ENCODE results near the gene PERM1. TPM values are rescaled to one million over a fixed set of nuclear protein-coding genes. Genes with fewer than 3 reads are reported as not detected.

The PERM1 gene
- total and polyA plus RNA-seq, 2 of the 13 experiments (the other 11 are each of a cell fraction or from before 2014, with no cell fraction given), result 0.04 to 0.29 TPM

GRCh38 chr1:1000357-1001056, 18.6 kb upstream of the PERM1 start (continued):
- TF ChIP-seq ZNF256 (CRISPR knock-in tag; conservative IDR thresholded peaks at IDR 0.05) (peak; percentile 47), GLMP (CRISPR knock-in tag; IDR thresholded peaks at IDR 0.05; ENCODE audit: borderline replicate concordance) (no peak), CERS6 (CRISPR knock-in tag; IDR thresholded peaks at IDR 0.05) (peak; percentile 51; the same call in 1 of the 2 replicates), NR3C1 (CRISPR knock-in tag; IDR thresholded peaks at IDR 0.05) (no peak), ETS1 (CRISPR knock-in tag; IDR thresholded peaks at IDR 0.05) (no peak), ZNF431 (CRISPR knock-in tag; IDR thresholded peaks at IDR 0.05; ENCODE audit: borderline replicate concordance, low read depth) (no peak), HCFC1 (IDR thresholded peaks at IDR 0.05; ENCODE audit: low read depth, low read length) (no peak), ZNF331 (CRISPR knock-in tag; IDR thresholded peaks at IDR 0.05) (peak; percentile 58; the same call in 1 of the 2 replicates), ZFP62 (CRISPR knock-in tag; IDR thresholded peaks at IDR 0.05) (no peak), ZNF333 (CRISPR knock-in tag; IDR thresholded peaks at IDR 0.05; ENCODE audit: borderline replicate concordance) (peak; percentile 30; the same call in 1 of the 2 replicates), RBM39 (IDR thresholded peaks at IDR 0.05; ENCODE audit: low read depth, low read length, poor library complexity, severe bottlenecking) (no peak), JUNB (CRISPR knock-in tag; IDR thresholded peaks at IDR 0.05; ENCODE audit: borderline replicate concordance) (no peak), ZNF546 (CRISPR knock-in tag; conservative IDR thresholded peaks at IDR 0.05) (0 out of 2 replicates have a peak, but pooled peaks have one; percentile 80), ELK4 (CRISPR knock-in tag; IDR thresholded peaks at IDR 0.05; ENCODE audit: borderline replicate concordance) (no peak), ZNF782 (CRISPR knock-in tag; IDR thresholded peaks at IDR 0.05; ENCODE audit: borderline replicate concordance) (peak; percentile 73; the same call in 1 of the 2 replicates), ZNF605 (CRISPR knock-in tag; IDR thresholded peaks at IDR 0.05) (peak; percentile 81), SYNCRIP (IDR thresholded peaks at IDR 0.05; ENCODE audit: insufficient read depth, low read depth, low read length) (no peak), ZNF207 (IDR thresholded peaks at IDR 0.05; ENCODE audit: borderline replicate concordance) (no peak), REXO4 (CRISPR knock-in tag; IDR thresholded peaks at IDR 0.05; ENCODE audit: borderline replicate concordance) (peak; percentile 86)
- TF ChIP-seq, protein P1, sequence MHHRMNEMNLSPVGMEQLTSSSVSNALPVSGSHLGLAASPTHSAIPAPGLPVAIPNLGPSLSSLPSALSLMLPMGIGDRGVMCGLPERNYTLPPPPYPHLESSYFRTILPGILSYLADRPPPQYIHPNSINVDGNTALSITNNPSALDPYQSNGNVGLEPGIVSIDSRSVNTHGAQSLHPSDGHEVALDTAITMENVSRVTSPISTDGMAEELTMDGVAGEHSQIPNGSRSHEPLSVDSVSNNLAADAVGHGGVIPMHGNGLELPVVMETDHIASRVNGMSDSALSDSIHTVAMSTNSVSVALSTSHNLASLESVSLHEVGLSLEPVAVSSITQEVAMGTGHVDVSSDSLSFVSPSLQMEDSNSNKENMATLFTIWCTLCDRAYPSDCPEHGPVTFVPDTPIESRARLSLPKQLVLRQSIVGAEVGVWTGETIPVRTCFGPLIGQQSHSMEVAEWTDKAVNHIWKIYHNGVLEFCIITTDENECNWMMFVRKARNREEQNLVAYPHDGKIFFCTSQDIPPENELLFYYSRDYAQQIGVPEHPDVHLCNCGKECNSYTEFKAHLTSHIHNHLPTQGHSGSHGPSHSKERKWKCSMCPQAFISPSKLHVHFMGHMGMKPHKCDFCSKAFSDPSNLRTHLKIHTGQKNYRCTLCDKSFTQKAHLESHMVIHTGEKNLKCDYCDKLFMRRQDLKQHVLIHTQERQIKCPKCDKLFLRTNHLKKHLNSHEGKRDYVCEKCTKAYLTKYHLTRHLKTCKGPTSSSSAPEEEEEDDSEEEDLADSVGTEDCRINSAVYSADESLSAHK (CRISPR knock-in tag; IDR thresholded peaks at IDR 0.05; ENCODE audit: borderline replicate concordance), result 0 out of 2 replicates have a peak, but pooled peaks have one; percentile 51
